GM18499 (cell line): Measurements from ENCODE around the gene LCN10.

Experiments
- ATAC-seq: cut with Tn5 transposase; IDR thresholded peaks from one replicate; pipeline ENCODE4 v1.9.1; 2021; ENCODE audit warnings: moderate number of reproducible peaks; ENCODE audit not compliant: insufficient read depth, unreplicated experiment

LCN10 gene

GRCh38 chr9:136740971-136741882, 1.5 kb downstream of the LCN10 start:
- ATAC-seq = no peak

GRCh38 chr9:136740491-136740890, 2.2 kb downstream of the LCN10 start:
- ATAC-seq = no peak

GRCh38 chr9:136740069-136740468, 2.7 kb downstream of the LCN10 start:
- ATAC-seq = no peak

GRCh38 chr9:136739509-136739908, 3.2 kb downstream of the LCN10 start:
- no peak for ATAC-seq

- no peak for ATAC-seq
These were observed 3.8 kb downstream of the LCN10 start for GRCh38 chr9:136738960-136739359.

- no peak for ATAC-seq
These were observed 6.8 kb downstream of the LCN10 start for GRCh38 chr9:136735812-136736480.

- ATAC-seq = no peak
These were observed 7.8 kb downstream of the LCN10 start for GRCh38 chr9:136734837-136735496.

GRCh38 chr9:136733611-136734010, 9.1 kb downstream of the LCN10 start:
- no peak for ATAC-seq

GRCh38 chr9:136732444-136733178, 10.1 kb downstream of the LCN10 start:
- no peak for ATAC-seq

- ATAC-seq = no peak
These were observed 12.8 kb downstream of the LCN10 start for GRCh38 chr9:136729926-136730325.

- no peak for ATAC-seq
These were observed 13.6 kb downstream of the LCN10 start for GRCh38 chr9:136729144-136729543.

GRCh38 chr9:136728548-136729123, 14.1 kb downstream of the LCN10 start:
- ATAC-seq = no peak

GRCh38 chr9:136728080-136728547, 14.6 kb downstream of the LCN10 start:
- ATAC-seq = no peak

GRCh38 chr9:136726631-136727191, 16.0 kb downstream of the LCN10 start:
- no peak for ATAC-seq

GRCh38 chr9:136726118-136726517, 16.6 kb downstream of the LCN10 start:
- no peak for ATAC-seq

GRCh38 chr9:136725612-136726011, 17.1 kb downstream of the LCN10 start:
- no peak for ATAC-seq

- ATAC-seq = no peak
These were observed 18.0 kb downstream of the LCN10 start for GRCh38 chr9:136724772-136725171.

GRCh38 chr9:136723989-136724388, 18.8 kb downstream of the LCN10 start:
- ATAC-seq = no peak

- no peak for ATAC-seq
These were observed 19.3 kb downstream of the LCN10 start for GRCh38 chr9:136723362-136723976.
